Measurements from ENCODE around the gene FBF1. TPM values are rescaled to one million over a fixed set of nuclear protein-coding genes. Genes with fewer than 3 reads are reported as not detected.

The FBF1 gene
- total RNA-seq, 1 donor from 2014 or later, result 11.6 TPM

GRCh38 chr17:75950855-75951554 is 10.2 kb upstream of the FBF1 start:
- no peak for DNase-seq

GRCh38 chr17:75950421-75950820 is 9.6 kb upstream of the FBF1 start:
- DNase-seq, result no peak

- no peak for DNase-seq
These were observed 4.4 kb upstream of the FBF1 start for GRCh38 chr17:75945211-75945610.

- DNase-seq, result no peak
These were observed 2.6 kb upstream of the FBF1 start for GRCh38 chr17:75943491-75943890.

- DNase-seq, result no peak
These were observed 1.6 kb upstream of the FBF1 start for GRCh38 chr17:75942473-75942872.

GRCh38 chr17:75941442-75941819 is 589 bp upstream of the FBF1 start:
- no peak for DNase-seq

GRCh38 chr17:75937652-75938051 is 3.2 kb downstream of the FBF1 start:
- DNase-seq, result no peak

- DNase-seq, result no peak
These were observed 7.0 kb downstream of the FBF1 start for GRCh38 chr17:75933808-75934207.

GRCh38 chr17:75932852-75933251 is 8.0 kb downstream of the FBF1 start:
- DNase-seq, result no peak

GRCh38 chr17:75931062-75931461 is 9.8 kb downstream of the FBF1 start:
- no peak for DNase-seq

- DNase-seq, result peak; percentile 28
These were observed 13.4 kb downstream of the FBF1 start for GRCh38 chr17:75927286-75927922.

GRCh38 chr17:75926456-75926855 is 14.4 kb downstream of the FBF1 start:
- DNase-seq, result no peak

- no peak for DNase-seq
These were observed 14.9 kb downstream of the FBF1 start for GRCh38 chr17:75925912-75926311.

- no peak for DNase-seq
These were observed 15.7 kb downstream of the FBF1 start for GRCh38 chr17:75925103-75925502.

- no peak for DNase-seq
These were observed 17.6 kb downstream of the FBF1 start for GRCh38 chr17:75922963-75923874.

GRCh38 chr17:75922173-75922961 is 18.5 kb downstream of the FBF1 start:
- no peak for DNase-seq

- DNase-seq, result no peak
These were observed 19.2 kb downstream of the FBF1 start for GRCh38 chr17:75921596-75921995.

- DNase-seq, result no peak
These were observed 20.7 kb downstream of the FBF1 start for GRCh38 chr17:75920045-75920560.

GRCh38 chr17:75919611-75920010 is 21.2 kb downstream of the FBF1 start:
- DNase-seq, result no peak

- DNase-seq, result no peak
These were observed 22.9 kb downstream of the FBF1 start for GRCh38 chr17:75917917-75918445.

GRCh38 chr17:75917141-75917916 is 23.5 kb downstream of the FBF1 start:
- DNase-seq, result no peak

Measured in dermis blood vessel endothelial cell (primary cell).